Natural killer cell treated with Interleukin-12 subunit alpha and Interleukin-12 subunit beta and Interleukin-15 and Interleukin-18, amount 100 ng/mL, for 72 hours (primary cell): ENCODE results near the gene SNAP47. TPM values are rescaled to one million over a fixed set of nuclear protein-coding genes. Genes with fewer than 3 reads are reported as not detected.
A peak's percentile ranks its signal among the peaks of the same experiment; 100 is the strongest.

Source experiments
- ATAC-seq, 2 donors: fragments of 150-1000 bp; cut with Tn5 transposase in 1 of 2; sonication (Bioruptor Pico), chemical (Tn5 transposase) in 1 of 2; 2 replicates each; pipeline ENCODE4 v1.10.0; 2021
- DNase-seq: peaks from one replicate; pipeline ENCODE4 v3.0.0; 2022; ENCODE audit warnings: low spot score
- H3K27ac Mint-ChIP-seq, 2 donors: 1 replicate in 1 of 2; 2 replicates in 1 of 2; pipeline ENCODE4 v1.8.0; 2022; ENCODE audit warnings: mixed read lengths in 2 of 2, mild to moderate bottlenecking in 1 of 2, moderate library complexity in 1 of 2
- H3K27me3 Mint-ChIP-seq, 2 donors: 1 replicate in 1 of 2; 2 replicates in 1 of 2; pipeline ENCODE4 v1.8.0; 2022; ENCODE audit warnings: mixed read lengths in 2 of 2
- H3K36me3 Mint-ChIP-seq: one replicate; pipeline ENCODE4 v1.8.0; 2022; ENCODE audit warnings: mixed read lengths
- H3K4me1 Mint-ChIP-seq, 2 donors: 1 replicate in 1 of 2; 2 replicates in 1 of 2; pipeline ENCODE4 v1.8.0; 2022; ENCODE audit warnings: low read depth in 2 of 2, mixed read lengths in 2 of 2, mild to moderate bottlenecking in 1 of 2
- H3K4me3 Mint-ChIP-seq: one replicate; pipeline ENCODE4 v1.8.0; 2022; ENCODE audit warnings: mixed read lengths
- H3K9me3 Mint-ChIP-seq: 2 replicates; pipeline ENCODE4 v1.8.0; 2022; ENCODE audit warnings: mixed read lengths
- total RNA-seq, 2 donors: library from RNA; stranded (reverse); gene quantifications; one replicate each; pipeline ENCODE4 v1.2.3, GENCODE V29; 2022

The SNAP47 gene
- total RNA-seq, 2 donors from 2014 or later = 23.5 to 32.5 TPM

- DNase-seq (no peak), ATAC-seq (peak; percentile 37 to 81)
- Mint-ChIP-seq H3K4me1 (peaks cover 0 to 11% of the 10 kb centered on the region in 2 donors), H3K27me3 (peaks cover 0 to 10% of the 10 kb centered on the region in 2 donors), H3K36me3 (peaks cover 9% of the 10 kb centered on the region), H3K4me3 (peak overlapping the region; percentile 70), H3K9me3 (no peaks in the 10 kb centered on the region), H3K27ac (peak overlapping the region in 1 of 2 donors; percentile 69)
These were observed 7.0 kb upstream of the SNAP47 start for GRCh38 chr1:227728059-227728891.

- H3K27ac Mint-ChIP-seq = no peak overlapping the region
- peak in 1 of 2 donors; percentile 11 for ATAC-seq
These were observed 6.4 kb upstream of the SNAP47 start for GRCh38 chr1:227728892-227729143.

GRCh38 chr1:227729144-227729880 is 5.9 kb upstream of the SNAP47 start:
- Mint-ChIP-seq H3K27me3 (peaks cover 0 to 6% of the 10 kb centered on the region in 2 donors), H3K4me1 (peaks cover 1 to 17% of the 10 kb centered on the region in 2 donors), H3K36me3 (peaks cover 2% of the 10 kb centered on the region), H3K27ac (no peak overlapping the region), H3K4me3 (peak overlapping the region; percentile 70), H3K9me3 (no peaks in the 10 kb centered on the region)
- no peak for DNase-seq
- ATAC-seq = no peak

More at GRCh38 chr1:227728892-227729143, 6.4 kb upstream of the SNAP47 start:
- Mint-ChIP-seq H3K36me3 (peaks cover 7% of the 10 kb centered on the region), H3K9me3 (no peaks in the 10 kb centered on the region), H3K4me1 (peaks cover 0 to 16% of the 10 kb centered on the region in 2 donors), H3K27me3 (peaks cover 0 to 10% of the 10 kb centered on the region in 2 donors), H3K4me3 (peak overlapping the region; percentile 70)
- no peak for DNase-seq

GRCh38 chr1:227729881-227730629 is 5.2 kb upstream of the SNAP47 start:
- no peak overlapping the region for H3K27ac Mint-ChIP-seq
- no peak for ATAC-seq
- H3K4me3 Mint-ChIP-seq = no peak overlapping the region
- H3K27me3 Mint-ChIP-seq = peaks cover 0 to 5% of the 10 kb centered on the region in 2 donors
- no peaks in the 10 kb centered on the region for H3K9me3 Mint-ChIP-seq
- DNase-seq = no peak
- no peaks in the 10 kb centered on the region for H3K36me3 Mint-ChIP-seq
- H3K4me1 Mint-ChIP-seq = peaks cover 5 to 18% of the 10 kb centered on the region in 2 donors

- Mint-ChIP-seq H3K27me3 (peaks cover 0 to 5% of the 10 kb centered on the region in 2 donors), H3K9me3 (no peaks in the 10 kb centered on the region)
These were observed 4.5 kb upstream of the SNAP47 start for GRCh38 chr1:227730630-227731151.

GRCh38 chr1:227731241-227731677 is 4.0 kb upstream of the SNAP47 start:
- Mint-ChIP-seq H3K4me3 (no peak overlapping the region), H3K27ac (no peak overlapping the region), H3K9me3 (no peaks in the 10 kb centered on the region), H3K27me3 (peaks cover 0 to 5% of the 10 kb centered on the region in 2 donors), H3K4me1 (peaks cover 12 to 26% of the 10 kb centered on the region in 2 donors), H3K36me3 (no peaks in the 10 kb centered on the region)
- ATAC-seq (no peak), DNase-seq (no peak)

More at GRCh38 chr1:227730630-227731151, 4.5 kb upstream of the SNAP47 start:
- Mint-ChIP-seq H3K4me1 (peaks cover 7 to 20% of the 10 kb centered on the region in 2 donors), H3K27ac (no peak overlapping the region), H3K36me3 (no peaks in the 10 kb centered on the region), H3K4me3 (no peak overlapping the region)
- ATAC-seq (no peak), DNase-seq (no peak)

- no peak for DNase-seq
- no peaks in the 10 kb centered on the region for H3K36me3 Mint-ChIP-seq
- H3K4me1 Mint-ChIP-seq = peaks cover 12 to 28% of the 10 kb centered on the region in 2 donors
- no peaks in the 10 kb centered on the region for H3K9me3 Mint-ChIP-seq
- H3K4me3 Mint-ChIP-seq = no peak overlapping the region
- no peak overlapping the region for H3K27ac Mint-ChIP-seq
- peaks cover 0 to 2% of the 10 kb centered on the region in 2 donors for H3K27me3 Mint-ChIP-seq
- no peak for ATAC-seq
These were observed 3.3 kb upstream of the SNAP47 start for GRCh38 chr1:227731696-227732585.

DNA sequence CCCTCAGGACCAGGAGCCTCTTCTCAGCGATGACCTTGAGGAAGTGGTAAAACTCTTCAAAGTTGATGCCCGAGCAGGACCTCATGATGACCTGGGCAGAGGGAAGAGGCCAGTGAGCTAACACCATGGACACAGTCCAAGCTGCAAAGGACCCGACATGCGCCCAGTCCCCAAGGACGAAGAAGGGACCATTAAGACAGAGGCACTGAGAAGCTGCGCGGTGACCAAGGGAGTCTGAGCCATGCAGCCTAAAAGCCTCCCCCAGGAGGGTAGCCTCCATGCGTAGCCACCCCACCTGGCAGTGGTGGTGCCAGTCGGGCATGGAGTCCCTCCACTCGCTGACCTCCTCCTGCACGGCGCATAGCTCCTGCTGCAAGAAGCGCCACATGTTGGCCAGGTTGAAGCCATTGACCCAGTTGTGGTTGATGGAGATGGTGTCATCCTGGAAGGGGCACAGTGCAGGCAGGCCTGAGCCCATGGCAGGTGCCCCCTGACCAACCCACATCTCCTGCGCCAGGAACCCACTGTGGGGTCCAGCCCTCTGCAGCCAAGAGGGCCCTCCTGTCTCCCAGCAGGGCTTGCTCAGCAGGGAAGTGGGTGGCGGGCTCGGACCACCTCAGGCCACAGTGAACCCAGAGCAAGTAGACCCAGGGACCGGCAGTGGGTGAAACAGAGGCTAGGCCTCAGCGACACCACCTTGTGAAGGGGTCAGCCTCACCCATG is 2.5 kb upstream of the SNAP47 start:
- ATAC-seq = no peak
- H3K4me3 Mint-ChIP-seq = peak overlapping the region; percentile 22
- no peak for DNase-seq
- no peak overlapping the region for H3K27ac Mint-ChIP-seq
- H3K4me1 Mint-ChIP-seq = peaks cover 12 to 34% of the 10 kb centered on the region in 2 donors
- H3K9me3 Mint-ChIP-seq = no peaks in the 10 kb centered on the region
- H3K36me3 Mint-ChIP-seq = no peaks in the 10 kb centered on the region
- H3K27me3 Mint-ChIP-seq = peaks cover 0 to 2% of the 10 kb centered on the region in 2 donors

- Mint-ChIP-seq H3K4me3 (peak overlapping the region; percentile 97), H3K4me1 (peaks cover 12 to 30% of the 10 kb centered on the region in 2 donors), H3K36me3 (no peaks in the 10 kb centered on the region), H3K27me3 (no peaks in the 10 kb centered on the region), H3K9me3 (no peaks in the 10 kb centered on the region), H3K27ac (peak overlapping the region in 1 of 2 donors; percentile 41)
- ATAC-seq (no peak), DNase-seq (no peak)
These were observed 1.9 kb upstream of the SNAP47 start for GRCh38 chr1:227733309-227733705.

GRCh38 chr1:227733751-227734545 is 1.3 kb upstream of the SNAP47 start:
- peaks cover 12 to 26% of the 10 kb centered on the region in 2 donors for H3K4me1 Mint-ChIP-seq

GRCh38 chr1:227734546-227734855 is 734 bp upstream of the SNAP47 start:
- H3K9me3 Mint-ChIP-seq = no peaks in the 10 kb centered on the region
- peak overlapping the region; percentile 53 for H3K27ac Mint-ChIP-seq
- DNase-seq (no peak), ATAC-seq (no peak)
- peaks cover 14 to 31% of the 10 kb centered on the region in 2 donors for H3K4me1 Mint-ChIP-seq
- H3K36me3 Mint-ChIP-seq = no peaks in the 10 kb centered on the region
- no peaks in the 10 kb centered on the region for H3K27me3 Mint-ChIP-seq
- peak overlapping the region; percentile 97 for H3K4me3 Mint-ChIP-seq

More at GRCh38 chr1:227733751-227734545, 1.3 kb upstream of the SNAP47 start:
- no peak for ATAC-seq
- peak overlapping the region; percentile 53 for H3K27ac Mint-ChIP-seq
- no peaks in the 10 kb centered on the region for H3K36me3 Mint-ChIP-seq
- DNase-seq = no peak
- no peaks in the 10 kb centered on the region for H3K27me3 Mint-ChIP-seq
- no peaks in the 10 kb centered on the region for H3K9me3 Mint-ChIP-seq
- H3K4me3 Mint-ChIP-seq = peak overlapping the region; percentile 97
